ENCODE results near the gene LRP4. TPM values are rescaled to one million over a fixed set of nuclear protein-coding genes. Genes with fewer than 3 reads are reported as not detected.

Gene LRP4
- total RNA-seq, 2 experiments from 2014 or later = not detected

DNA sequence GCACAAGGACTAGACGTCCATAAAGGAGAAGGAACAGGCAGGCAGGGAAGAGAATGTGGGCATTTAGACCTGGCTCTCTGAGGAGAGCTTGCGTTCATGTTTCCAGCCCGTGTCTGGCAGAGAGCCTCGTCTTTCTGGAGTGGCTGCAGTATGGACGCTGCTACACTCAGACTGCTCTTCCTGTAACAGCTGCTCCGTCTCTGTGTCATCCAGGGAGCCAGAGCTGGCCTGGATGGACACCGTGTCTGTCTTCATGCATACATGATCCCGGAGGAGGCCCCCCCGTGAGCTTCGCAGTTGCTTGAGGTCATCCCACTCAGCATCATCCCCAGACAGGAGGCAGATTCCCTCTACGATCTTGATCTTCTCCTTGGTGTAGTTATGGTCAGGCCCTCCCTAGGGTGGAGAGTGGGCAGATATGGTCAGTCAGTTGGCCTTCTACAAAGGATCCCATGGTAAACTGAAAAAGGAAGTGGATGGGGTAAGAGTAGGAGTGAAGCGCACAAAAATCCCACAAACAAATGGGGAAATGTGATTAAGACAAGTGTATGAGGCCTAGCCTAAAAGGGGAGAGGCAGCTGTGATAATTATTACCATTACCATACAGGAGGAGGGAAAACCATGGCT is 59.3 kb downstream of the LRP4 start:
- ChIA-PET POLR2A (interaction anchor here (0.6 kb wide), 1 partner anchor 18 kb away, joined by 3 read pairs; no protein-coding TSS in a partner anchor), CTCF (no interaction called here)
- Mint-ChIP-seq H3K4me1 (ENCODE audit: low read depth) (no peaks in the 10 kb centered on the region), H3K4me3 (no peak overlapping the region), H3K36me3 (ENCODE audit: low read depth) (no peaks in the 10 kb centered on the region), H3K27ac (no peak overlapping the region), H3K27me3 (ENCODE audit: low read depth) (peaks cover 9% of the 10 kb centered on the region), H3K9me3 (ENCODE audit: insufficient read depth) (no peaks in the 10 kb centered on the region)
- ATAC-seq (no peak), DNase-seq (no peak)

DNA sequence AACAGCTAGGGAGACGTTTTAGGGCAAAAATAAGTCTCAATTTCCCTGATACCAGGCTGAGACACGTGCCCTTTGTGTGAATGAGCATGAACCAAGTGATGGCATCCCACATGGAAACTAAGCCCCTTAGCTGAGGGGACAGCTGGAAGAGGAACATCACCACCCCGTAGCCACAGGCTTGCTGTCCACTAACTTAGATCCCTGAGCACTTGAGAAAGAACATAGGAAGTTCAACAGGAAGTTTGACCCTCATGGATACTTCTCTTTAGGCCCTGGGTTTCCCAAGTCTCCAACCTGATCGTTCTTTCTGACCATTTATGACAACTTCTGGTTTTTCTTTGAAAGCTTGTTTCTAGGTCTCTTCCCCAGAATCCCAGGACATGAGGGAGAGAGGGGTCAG is 60.7 kb downstream of the LRP4 start:
- H3K4me1 Mint-ChIP-seq (ENCODE audit: low read depth) = no peaks in the 10 kb centered on the region
- no peak overlapping the region for H3K27ac Mint-ChIP-seq
- CTCF ChIA-PET = no interaction called here
- no peak for DNase-seq
- no peak overlapping the region for H3K4me3 Mint-ChIP-seq
- H3K36me3 Mint-ChIP-seq (ENCODE audit: low read depth) = no peaks in the 10 kb centered on the region
- H3K27me3 Mint-ChIP-seq (ENCODE audit: low read depth) = peaks cover 9% of the 10 kb centered on the region
- H3K9me3 Mint-ChIP-seq (ENCODE audit: insufficient read depth) = no peaks in the 10 kb centered on the region
- POLR2A ChIA-PET = no interaction called here
- no peak for ATAC-seq

DNA sequence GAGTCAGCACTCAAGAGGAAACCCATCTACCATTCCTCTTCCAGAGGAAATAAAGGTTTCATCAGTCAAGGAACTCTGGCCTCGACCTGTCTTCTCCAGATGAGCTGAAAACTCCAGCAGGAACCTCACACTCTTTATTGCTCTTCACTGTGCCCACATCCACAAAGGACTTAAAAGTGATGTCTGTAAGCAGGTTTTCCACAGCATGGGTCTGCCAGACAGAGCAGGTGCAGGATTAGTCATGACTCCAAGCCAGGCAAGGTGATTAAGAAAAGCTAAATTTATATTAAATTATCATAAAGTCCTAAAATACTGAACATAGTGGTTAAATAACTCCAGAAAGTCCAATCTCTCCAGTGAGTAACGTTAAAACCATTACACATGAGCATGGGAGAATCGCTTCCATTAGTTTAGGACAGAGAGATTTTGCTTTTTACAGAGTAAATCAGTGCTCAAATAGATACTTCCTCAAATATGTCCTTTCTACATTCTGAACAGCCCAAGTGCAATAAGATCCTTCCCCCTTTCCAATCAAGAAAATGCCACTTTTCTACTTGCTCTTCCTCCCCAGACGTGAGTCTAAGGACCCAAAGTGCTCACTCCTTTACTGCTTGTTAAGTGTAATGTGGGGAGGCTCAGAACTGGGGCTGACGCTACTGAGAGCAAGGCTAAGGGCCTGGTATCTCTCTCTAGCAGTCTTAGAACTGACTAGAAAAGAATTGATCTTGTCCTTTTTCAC is 61.6 kb downstream of the LRP4 start:
- DNase-seq (no peak), ATAC-seq (no peak)
- Mint-ChIP-seq H3K4me1 (ENCODE audit: low read depth) (no peaks in the 10 kb centered on the region), H3K4me3 (no peak overlapping the region), H3K9me3 (ENCODE audit: insufficient read depth) (no peaks in the 10 kb centered on the region), H3K36me3 (ENCODE audit: low read depth) (no peaks in the 10 kb centered on the region), H3K27me3 (ENCODE audit: low read depth) (peaks cover 6% of the 10 kb centered on the region), H3K27ac (no peak overlapping the region)
- ChIA-PET POLR2A (interaction anchor here (1.6 kb wide), 1 partner anchor 10 kb away, joined by 4 read pairs; the partner anchor contains the start of gene CKAP5), CTCF (interaction anchor here (0.7 kb wide), 1 partner anchor 10 kb away, joined by 3 read pairs; no protein-coding TSS in a partner anchor)

DNA sequence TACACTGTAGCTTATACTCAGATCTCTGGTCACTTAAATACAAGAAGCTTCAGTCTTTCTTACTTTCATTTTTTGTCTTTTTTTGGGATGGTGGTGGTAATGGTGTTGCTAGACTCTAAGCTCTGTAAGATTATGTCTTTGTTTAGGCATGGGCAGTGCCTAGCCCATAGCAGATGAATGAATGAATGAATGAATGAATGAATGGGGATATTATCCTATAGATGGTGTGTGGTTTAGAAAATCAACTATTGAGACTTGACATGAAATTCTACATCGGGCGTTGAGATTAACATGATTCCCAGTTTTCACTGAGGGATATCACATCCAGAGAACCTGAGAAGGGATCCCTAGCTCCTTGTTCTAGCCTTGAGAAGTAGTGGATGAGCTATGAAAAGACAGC is 62.5 kb downstream of the LRP4 start:
- Mint-ChIP-seq H3K36me3 (ENCODE audit: low read depth) (no peaks in the 10 kb centered on the region), H3K27me3 (ENCODE audit: low read depth) (peaks cover 6% of the 10 kb centered on the region), H3K4me3 (no peak overlapping the region), H3K27ac (no peak overlapping the region), H3K4me1 (ENCODE audit: low read depth) (no peaks in the 10 kb centered on the region), H3K9me3 (ENCODE audit: insufficient read depth) (no peaks in the 10 kb centered on the region)
- ChIA-PET CTCF (interaction anchor here (0.6 to 0.7 kb wide), 2 partner anchors 9 to 337 kb away, joined by 3 read pairs; no protein-coding TSS in a partner anchor), POLR2A (interaction anchor here (1.6 kb wide), 1 partner anchor 9 kb away, joined by 4 read pairs; the partner anchor contains the start of gene CKAP5)
- ATAC-seq = no peak
- DNase-seq = no peak

DNA sequence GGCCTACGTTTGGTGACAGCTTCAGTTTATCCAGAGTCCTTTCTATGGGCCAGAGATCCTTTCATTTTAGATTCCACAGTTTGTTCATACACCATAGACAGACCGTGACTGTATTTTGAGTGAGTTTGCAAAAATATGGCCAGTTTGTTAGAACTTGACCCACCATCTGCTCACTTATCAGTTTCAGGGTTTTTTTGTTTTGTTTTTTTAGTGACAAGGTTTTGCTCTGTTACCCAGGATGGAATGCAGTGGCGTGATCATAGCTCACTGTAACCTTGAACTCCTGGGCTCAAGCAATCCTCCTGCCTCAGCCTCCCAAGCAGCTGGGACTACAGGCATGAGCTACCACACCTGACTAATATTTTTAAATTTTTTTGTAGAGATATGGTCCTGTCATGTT is 63.2 kb downstream of the LRP4 start:
- ChIA-PET CTCF (interaction anchor here (0.6 kb wide), 1 partner anchor 338 kb away, joined by 3 read pairs; no protein-coding TSS in a partner anchor), POLR2A (no interaction called here)
- Mint-ChIP-seq H3K36me3 (ENCODE audit: low read depth) (no peaks in the 10 kb centered on the region), H3K27me3 (ENCODE audit: low read depth) (peaks cover 2% of the 10 kb centered on the region), H3K9me3 (ENCODE audit: insufficient read depth) (no peaks in the 10 kb centered on the region), H3K27ac (no peak overlapping the region), H3K4me3 (no peak overlapping the region), H3K4me1 (ENCODE audit: low read depth) (no peaks in the 10 kb centered on the region)
- DNase-seq = no peak
- ATAC-seq = no peak

DNA sequence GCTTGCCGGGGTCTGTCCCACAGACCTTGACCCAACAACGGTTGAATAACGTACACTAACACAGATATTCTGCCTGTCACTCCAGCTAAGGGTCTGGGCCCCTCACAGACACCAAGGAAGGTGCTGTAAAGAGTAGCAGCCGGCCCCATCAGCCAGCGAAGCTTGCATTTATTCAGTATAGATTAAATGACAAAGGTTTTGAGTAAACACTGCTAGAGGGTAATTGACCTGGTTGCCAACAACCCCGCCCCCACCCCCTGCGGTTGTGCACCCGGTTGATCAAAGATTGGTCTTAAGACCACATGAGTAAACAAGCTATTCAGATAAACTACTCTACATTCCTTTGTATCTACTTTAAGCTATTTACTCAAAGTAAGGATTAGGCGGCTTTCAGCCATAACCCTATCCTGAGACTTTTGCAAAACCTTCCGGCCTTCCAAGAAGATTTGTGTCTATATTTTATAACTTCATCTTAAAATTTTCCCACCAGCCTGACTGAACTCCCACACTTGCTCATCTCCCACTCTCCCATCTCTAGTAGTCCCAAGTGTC is 67.4 kb downstream of the LRP4 start:
- no peak overlapping the region for H3K27ac Mint-ChIP-seq
- peaks cover 9% of the 10 kb centered on the region for H3K4me1 Mint-ChIP-seq (ENCODE audit: low read depth)
- H3K4me3 Mint-ChIP-seq = no peak overlapping the region
- DNase-seq (no peak), ATAC-seq (no peak)
- ChIA-PET POLR2A (no interaction called here), CTCF (no interaction called here)
- no peaks in the 10 kb centered on the region for H3K9me3 Mint-ChIP-seq (ENCODE audit: insufficient read depth)
- no peaks in the 10 kb centered on the region for H3K36me3 Mint-ChIP-seq (ENCODE audit: low read depth)
- H3K27me3 Mint-ChIP-seq (ENCODE audit: low read depth) = peaks cover 2% of the 10 kb centered on the region

DNA sequence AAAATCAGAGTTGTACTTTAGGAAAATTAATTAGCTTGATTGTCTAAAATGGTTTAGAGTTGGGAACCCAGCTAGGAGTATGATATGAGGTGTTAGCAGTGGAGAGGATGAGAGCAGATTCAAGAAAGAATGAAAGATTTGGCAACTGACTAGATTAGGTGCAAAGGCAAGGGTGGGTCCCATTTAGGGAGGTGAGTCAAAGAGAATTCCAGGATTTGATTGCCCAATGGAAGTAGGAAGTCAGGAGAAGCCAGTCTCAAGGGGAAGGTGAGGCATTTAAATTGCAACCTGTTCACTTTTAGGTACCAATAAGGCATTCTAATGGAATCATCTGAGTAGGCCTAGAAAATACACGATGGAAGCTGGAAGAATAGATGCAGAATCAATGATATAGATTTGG is 68.7 kb downstream of the LRP4 start:
- CTCF ChIA-PET = no interaction called here
- no peak overlapping the region for H3K4me3 Mint-ChIP-seq
- no peak for ATAC-seq

DNA sequence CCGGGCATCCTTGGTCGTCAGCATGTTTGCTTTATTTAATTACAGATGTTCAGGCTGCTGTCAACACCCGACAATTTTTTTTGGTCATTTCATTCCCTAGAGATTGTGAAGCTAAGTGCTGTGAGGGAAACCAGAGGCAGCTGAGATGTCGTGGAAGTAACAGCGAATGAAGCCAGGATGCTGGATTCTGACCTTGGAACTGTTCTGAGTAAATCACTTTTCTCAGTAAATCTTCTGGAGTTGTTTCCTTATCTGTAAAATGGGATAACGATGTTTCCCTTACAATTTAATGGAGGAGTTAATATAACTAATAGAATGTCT is 71.9 kb downstream of the LRP4 start:
- Mint-ChIP-seq H3K27me3 (ENCODE audit: low read depth) (no peaks in the 10 kb centered on the region), H3K4me1 (ENCODE audit: low read depth) (peaks cover 41% of the 10 kb centered on the region), H3K4me3 (peak overlapping the region; percentile 81), H3K27ac (peak overlapping the region; percentile 96), H3K36me3 (ENCODE audit: low read depth) (peaks cover 25% of the 10 kb centered on the region), H3K9me3 (ENCODE audit: insufficient read depth) (no peaks in the 10 kb centered on the region)
- DNase-seq (no peak), ATAC-seq (peak; percentile 1)
- ChIA-PET CTCF (interaction anchor here (1.1 kb wide), 1 partner anchor 10 kb away, joined by 3 read pairs; no protein-coding TSS in a partner anchor), POLR2A (interaction anchor here (0.6 to 1.5 kb wide), 5 partner anchors 10 to 146 kb away, joined by 3 to 6 read pairs (median 4); partner anchors contain the start of genes ARHGAP1 and ZNF408)

More for the DNA sequence above, 68.7 kb downstream of the LRP4 start:
- no peaks in the 10 kb centered on the region for H3K9me3 Mint-ChIP-seq (ENCODE audit: insufficient read depth)
- POLR2A ChIA-PET = no interaction called here
- peaks cover 17% of the 10 kb centered on the region for H3K4me1 Mint-ChIP-seq (ENCODE audit: low read depth)
- H3K36me3 Mint-ChIP-seq (ENCODE audit: low read depth) = peaks cover 5% of the 10 kb centered on the region
- H3K27me3 Mint-ChIP-seq (ENCODE audit: low read depth) = no peaks in the 10 kb centered on the region
- no peak for DNase-seq
- no peak overlapping the region for H3K27ac Mint-ChIP-seq

DNA sequence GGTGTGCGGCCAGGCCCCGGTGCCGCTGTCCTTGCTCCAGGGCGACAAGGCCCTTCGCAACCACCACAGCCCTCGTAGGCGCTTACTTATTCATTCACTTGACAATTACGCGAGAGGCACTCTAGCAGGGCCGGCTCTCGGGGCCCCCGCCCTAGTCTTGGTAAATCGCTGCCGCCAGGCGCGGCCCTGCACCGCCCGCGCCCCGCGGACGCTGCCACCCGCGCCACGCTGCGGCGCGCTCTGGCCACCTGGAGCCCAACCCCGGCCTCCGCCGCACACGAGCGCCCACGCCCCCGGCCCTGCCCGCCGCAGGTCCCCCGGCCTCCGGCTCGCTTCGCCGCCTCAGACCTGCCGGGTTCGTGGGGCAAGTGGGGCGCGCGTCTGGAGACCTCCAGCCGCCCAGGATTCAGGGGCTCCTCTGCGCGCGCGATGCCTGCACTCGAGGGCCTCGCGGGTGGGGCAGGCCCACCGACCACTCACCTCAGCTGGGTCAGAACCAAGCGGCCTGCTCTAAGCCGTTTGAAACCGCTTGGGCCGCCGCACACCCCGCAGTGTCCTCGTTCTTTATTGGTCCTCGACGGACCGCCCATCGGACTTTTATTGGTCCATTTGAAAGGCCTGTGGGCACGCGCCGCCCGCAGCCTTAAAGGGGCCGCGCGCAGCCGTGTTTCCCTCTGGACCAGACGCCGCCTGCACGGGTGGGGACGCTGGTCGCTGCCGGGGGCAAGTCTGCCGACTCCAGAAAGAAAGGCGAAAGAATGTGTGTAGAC is 72.4 kb downstream of the LRP4 start, which contains the start of gene CKAP5:
TSS of gene CKAP5 (minus strand) at position 541 of the 770 bp plus-strand sequence. CDS start 25,049 bp downstream, outside the sequence.
- H3K27me3 Mint-ChIP-seq (ENCODE audit: low read depth) = no peaks in the 10 kb centered on the region
- peak; percentile 92 for DNase-seq
- peaks cover 43% of the 10 kb centered on the region for H3K4me1 Mint-ChIP-seq (ENCODE audit: low read depth)
- no peaks in the 10 kb centered on the region for H3K9me3 Mint-ChIP-seq (ENCODE audit: insufficient read depth)
- ChIA-PET CTCF (interaction anchor here (1.1 to 1.4 kb wide), 2 partner anchors 10 to 19 kb away, joined by 3 to 5 read pairs; no protein-coding TSS in a partner anchor), POLR2A (interaction anchor here (0.7 to 1.5 kb wide), 5 partner anchors 10 to 322 kb away, joined by 3 to 6 read pairs (median 4); partner anchors contain the start of genes ARHGAP1 and ZNF408)
- peaks cover 28% of the 10 kb centered on the region for H3K36me3 Mint-ChIP-seq (ENCODE audit: low read depth)
- peak; percentile 95 for ATAC-seq
- H3K27ac Mint-ChIP-seq = peak within 1 kb of the TSS; percentile 96
- peak within 1 kb of the TSS; percentile 81 for H3K4me3 Mint-ChIP-seq

DNA sequence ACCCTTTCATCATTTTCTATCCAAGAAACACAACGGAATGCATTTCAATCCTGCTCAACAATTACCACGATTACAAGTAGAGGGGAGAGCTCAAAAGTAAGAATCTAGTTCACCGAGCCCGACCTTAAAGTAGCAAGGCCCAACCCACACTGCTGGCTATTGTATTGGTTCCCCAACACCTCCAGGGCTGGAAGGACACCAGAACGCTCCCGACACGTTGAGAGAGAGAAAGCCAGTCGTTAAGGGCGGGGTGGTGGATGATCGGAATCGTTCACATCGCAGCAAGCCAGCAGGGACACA is 73.0 kb downstream of the LRP4 start:
- ChIA-PET CTCF (interaction anchor here (1.4 kb wide), 1 partner anchor 19 kb away, joined by 5 read pairs; no protein-coding TSS in a partner anchor), POLR2A (interaction anchor here (0.7 to 1.6 kb wide), 3 partner anchors 20 to 323 kb away, joined by 3 to 4 read pairs (median 3); no protein-coding TSS in a partner anchor)
- H3K27me3 Mint-ChIP-seq (ENCODE audit: low read depth) = no peaks in the 10 kb centered on the region
- no peak for DNase-seq
- H3K27ac Mint-ChIP-seq = peak overlapping the region; percentile 76
- no peaks in the 10 kb centered on the region for H3K9me3 Mint-ChIP-seq (ENCODE audit: insufficient read depth)
- peaks cover 46% of the 10 kb centered on the region for H3K4me1 Mint-ChIP-seq (ENCODE audit: low read depth)
- peaks cover 28% of the 10 kb centered on the region for H3K36me3 Mint-ChIP-seq (ENCODE audit: low read depth)
- peak overlapping the region; percentile 81 for H3K4me3 Mint-ChIP-seq
- ATAC-seq = no peak

DNA sequence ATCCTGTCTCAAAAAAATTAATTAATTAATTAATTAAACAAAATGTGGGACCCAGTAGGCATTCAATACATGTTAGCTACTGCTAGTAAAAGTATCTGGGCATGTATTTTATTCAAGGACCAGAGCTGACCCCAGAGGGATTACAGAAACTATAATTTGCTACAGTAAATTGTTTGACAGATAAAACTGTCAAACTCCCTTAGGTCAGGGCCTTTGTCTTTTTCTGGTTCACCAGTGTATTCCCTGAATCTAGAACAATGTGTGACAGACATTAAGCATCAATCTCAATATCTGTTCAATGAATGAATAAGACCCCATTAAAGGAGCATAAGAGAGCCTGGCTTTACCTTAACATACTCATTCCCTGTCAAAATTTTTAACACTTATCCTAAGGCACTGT is 78.2 kb downstream of the LRP4 start:
- Mint-ChIP-seq H3K4me3 (no peak overlapping the region), H3K27ac (no peak overlapping the region), H3K27me3 (ENCODE audit: low read depth) (no peaks in the 10 kb centered on the region), H3K9me3 (ENCODE audit: insufficient read depth) (no peaks in the 10 kb centered on the region), H3K4me1 (ENCODE audit: low read depth) (peaks cover 48% of the 10 kb centered on the region), H3K36me3 (ENCODE audit: low read depth) (peaks cover 30% of the 10 kb centered on the region)
- POLR2A ChIA-PET = no interaction called here
- CTCF ChIA-PET = interaction anchor here (0.7 to 1.2 kb wide), 2 partner anchors 31 to 316 kb away, joined by 3 read pairs; no protein-coding TSS in a partner anchor
- ATAC-seq (no peak), DNase-seq (no peak)
